ENCODE results near the gene GIGYF2. TPM values are rescaled to one million over a fixed set of nuclear protein-coding genes. Genes with fewer than 3 reads are reported as not detected.

Gene GIGYF2
- total and polyA plus RNA-seq, 4 donors, result 10.6 to 50.5 (median 26.7) TPM

GRCh38 chr2:232890896-232891601 lies 193.9 kb downstream of the GIGYF2 start:
- no peak overlapping the region for H3K27ac ChIP-seq (ENCODE audit: low read depth in 1 of 2, low read length in 2 of 2)
- 63% methylated on average over 23 of the region's 23 CpGs for WGBS
- TF ChIP-seq FOXA2 (IDR thresholded peaks at IDR 0.05) (no peak), SP1 (IDR thresholded peaks at IDR 0.05) (peak; percentile 42), ATF3 (IDR thresholded peaks at IDR 0.05) (no peak), RXRA (IDR thresholded peaks at IDR 0.05) (peak in 1 of 2 donors; percentile 26), JUND (IDR thresholded peaks at IDR 0.05) (no peak), GABPA (IDR thresholded peaks at IDR 0.05 in 1 of 2, conservative IDR thresholded peaks at IDR 0.05 in 1 of 2) (no peak), HNF4G (IDR thresholded peaks at IDR 0.05) (no peak), EGR1 (IDR thresholded peaks at IDR 0.05; ENCODE audit: low read depth in 2 of 2) (no peak)
- H3K4me1 ChIP-seq (ENCODE audit: control insufficient read depth in 4 of 4, insufficient read depth in 4 of 4, low read length in 3 of 4), result no peaks in the 10 kb centered on the region
- no peak overlapping the region for H3K4me3 ChIP-seq (ENCODE audit: low read depth in 1 of 3, low read length in 3 of 3)
- no peak overlapping the region for H3K9ac ChIP-seq (ENCODE audit: low read depth in 1 of 2, low read length in 2 of 2)
- H3K9me3 ChIP-seq (ENCODE audit: control insufficient read depth in 4 of 4, low read length in 3 of 4), result no peaks in the 10 kb centered on the region
- no peaks in the 10 kb centered on the region for H3K27me3 ChIP-seq (ENCODE audit: control insufficient read depth in 4 of 4, insufficient read depth in 4 of 4, low read length in 3 of 4)
- DNase-seq (ENCODE audit: low spot score), result peak; percentile 44
- H3K36me3 ChIP-seq (ENCODE audit: control insufficient read depth in 4 of 4, insufficient read depth in 3 of 4, low read depth in 1 of 4, low read length in 3 of 4), result peaks cover 2 to 47% (median 14%) of the 10 kb centered on the region in 4 donors

GRCh38 chr2:232891621-232892071 lies 194.5 kb downstream of the GIGYF2 start:
- Histone ChIP-seq H3K36me3 (ENCODE audit: control insufficient read depth in 4 of 4, insufficient read depth in 3 of 4, low read depth in 1 of 4, low read length in 3 of 4) (peaks cover 0 to 43% (median 13%) of the 10 kb centered on the region in 4 donors), H3K9ac (ENCODE audit: low read depth in 1 of 2, low read length in 2 of 2) (no peak overlapping the region), H3K27me3 (ENCODE audit: control insufficient read depth in 4 of 4, insufficient read depth in 4 of 4, low read length in 3 of 4) (no peaks in the 10 kb centered on the region), H3K27ac (ENCODE audit: low read depth in 1 of 2, low read length in 2 of 2) (no peak overlapping the region), H3K4me1 (ENCODE audit: control insufficient read depth in 4 of 4, insufficient read depth in 4 of 4, low read length in 3 of 4) (no peaks in the 10 kb centered on the region), H3K4me3 (ENCODE audit: low read depth in 1 of 3, low read length in 3 of 3) (no peak overlapping the region), H3K9me3 (ENCODE audit: control insufficient read depth in 4 of 4, low read length in 3 of 4) (no peaks in the 10 kb centered on the region)
- no peak for TF ChIP-seq MAX (IDR thresholded peaks at IDR 0.05)
- DNase-seq (ENCODE audit: low spot score), result no peak
- WGBS, result 82% methylated on average over 11 of the region's 11 CpGs

GRCh38 chr2:232892221-232892620 lies 195.1 kb downstream of the GIGYF2 start:
- TF ChIP-seq GABPA (IDR thresholded peaks at IDR 0.05 in 1 of 2, conservative IDR thresholded peaks at IDR 0.05 in 1 of 2), result no peak
- WGBS, result 96% methylated on average over 13 of the region's 13 CpGs
- Histone ChIP-seq H3K9ac (ENCODE audit: low read depth in 1 of 2, low read length in 2 of 2) (no peak overlapping the region), H3K36me3 (ENCODE audit: control insufficient read depth in 4 of 4, insufficient read depth in 3 of 4, low read depth in 1 of 4, low read length in 3 of 4) (peaks cover 0 to 37% (median 11%) of the 10 kb centered on the region in 4 donors), H3K27me3 (ENCODE audit: control insufficient read depth in 4 of 4, insufficient read depth in 4 of 4, low read length in 3 of 4) (no peaks in the 10 kb centered on the region), H3K27ac (ENCODE audit: low read depth in 1 of 2, low read length in 2 of 2) (no peak overlapping the region), H3K9me3 (ENCODE audit: control insufficient read depth in 4 of 4, low read length in 3 of 4) (no peaks in the 10 kb centered on the region), H3K4me3 (ENCODE audit: low read depth in 1 of 3, low read length in 3 of 3) (no peak overlapping the region), H3K4me1 (ENCODE audit: control insufficient read depth in 4 of 4, insufficient read depth in 4 of 4, low read length in 3 of 4) (no peaks in the 10 kb centered on the region)
- DNase-seq (ENCODE audit: low spot score), result peak; percentile 25

- Histone ChIP-seq H3K27me3 (ENCODE audit: control insufficient read depth in 4 of 4, insufficient read depth in 4 of 4, low read length in 3 of 4) (no peaks in the 10 kb centered on the region), H3K9ac (ENCODE audit: low read depth in 1 of 2, low read length in 2 of 2) (no peak overlapping the region), H3K27ac (ENCODE audit: low read depth in 1 of 2, low read length in 2 of 2) (no peak overlapping the region), H3K36me3 (ENCODE audit: control insufficient read depth in 4 of 4, insufficient read depth in 3 of 4, low read depth in 1 of 4, low read length in 3 of 4) (peaks cover 0 to 33% (median 8%) of the 10 kb centered on the region in 4 donors), H3K9me3 (ENCODE audit: control insufficient read depth in 4 of 4, low read length in 3 of 4) (no peaks in the 10 kb centered on the region), H3K4me3 (ENCODE audit: low read depth in 1 of 3, low read length in 3 of 3) (no peak overlapping the region), H3K4me1 (ENCODE audit: control insufficient read depth in 4 of 4, insufficient read depth in 4 of 4, low read length in 3 of 4) (no peaks in the 10 kb centered on the region)
- whole genome bisulfite sequencing, result 93% methylated on average over 20 of the region's 20 CpGs
- TF ChIP-seq TAF1 (conservative IDR thresholded peaks at IDR 0.05) (no peak), RXRA (IDR thresholded peaks at IDR 0.05) (no peak), MAX (IDR thresholded peaks at IDR 0.05) (no peak), FOXA1 (IDR thresholded peaks at IDR 0.05) (no peak), YY1 (IDR thresholded peaks at IDR 0.05) (no peak), REST (IDR thresholded peaks at IDR 0.05) (no peak), GABPA (IDR thresholded peaks at IDR 0.05 in 1 of 2, conservative IDR thresholded peaks at IDR 0.05 in 1 of 2) (no peak), NR2F2 (IDR thresholded peaks at IDR 0.05) (no peak), SP1 (IDR thresholded peaks at IDR 0.05) (no peak), JUND (IDR thresholded peaks at IDR 0.05) (no peak)
- DNase-seq (ENCODE audit: low spot score), result no peak
Observed at GRCh38 chr2:232892843-232893242, 195.7 kb downstream of the GIGYF2 start.
